GM03348 (cell line): ENCODE measurements around the gene OR51B2.
A peak's percentile ranks its signal among the peaks of the same experiment; 100 is the strongest.

Source experiments
- DNase-seq: peaks from one replicate; pipeline ENCODE4 v3.0.0; 2012; ENCODE audit warnings: low spot score

Gene OR51B2

GRCh38 chr11:5282628-5283027, 41.5 kb downstream of the OR51B2 start:
- DNase-seq, result no peak

GRCh38 chr11:5281596-5281995, 42.5 kb downstream of the OR51B2 start:
- DNase-seq, result no peak

GRCh38 chr11:5280582-5281102, 43.5 kb downstream of the OR51B2 start:
- peak; percentile 93 for DNase-seq

GRCh38 chr11:5279471-5280090, 44.5 kb downstream of the OR51B2 start:
- no peak for DNase-seq

- DNase-seq, result no peak
Measured at GRCh38 chr11:5277807-5278382, 46.2 kb downstream of the OR51B2 start.

GRCh38 chr11:5276697-5277096, 47.4 kb downstream of the OR51B2 start:
- no peak for DNase-seq

GRCh38 chr11:5275369-5276110, 48.6 kb downstream of the OR51B2 start:
- DNase-seq, result no peak

- DNase-seq, result no peak
Measured at GRCh38 chr11:5274395-5274794, 49.7 kb downstream of the OR51B2 start.
